Stimulated activated CD8-positive, alpha-beta memory T cell treated with anti-CD3 and anti-CD28 coated beads, Interleukin-12 subunit alpha, Interleukin-12 subunit beta, amount 100 ng/mL, for 24 hours (primary cell): Measurements from ENCODE around the gene DMXL2.
"Not testable (repeated sequence)": the region's sequence is repeated elsewhere in the genome, so short reads cannot be mapped to it uniquely, and the experiment has no call there.

Source experiments
- DNase-seq: peaks from one replicate; pipeline ENCODE4 v3.0.0-alpha.2; 2020; ENCODE audit errors: extremely low read depth

DMXL2 gene

GRCh38 chr15:51493892-51494291 is 128.7 kb downstream of the DMXL2 start:
- no peak for DNase-seq

GRCh38 chr15:51492528-51492927 is 130.0 kb downstream of the DMXL2 start:
- DNase-seq = no peak

GRCh38 chr15:51491941-51492340 is 130.6 kb downstream of the DMXL2 start:
- DNase-seq = no peak

- no peak for DNase-seq
Measured at GRCh38 chr15:51484781-51485180, 137.8 kb downstream of the DMXL2 start.

GRCh38 chr15:51483985-51484384 is 138.6 kb downstream of the DMXL2 start:
- DNase-seq = no peak

- no peak for DNase-seq
Measured at GRCh38 chr15:51483520-51483919, 139.1 kb downstream of the DMXL2 start.

GRCh38 chr15:51475736-51476135 is 146.8 kb downstream of the DMXL2 start:
- no peak for DNase-seq

- no peak for DNase-seq
Measured at GRCh38 chr15:51470512-51470911, 152.1 kb downstream of the DMXL2 start.

GRCh38 chr15:51460796-51461195 is 161.8 kb downstream of the DMXL2 start:
- no peak for DNase-seq

GRCh38 chr15:51450001-51450400 is 172.6 kb downstream of the DMXL2 start:
- DNase-seq = no peak

GRCh38 chr15:51448622-51449399 is 173.8 kb downstream of the DMXL2 start:
- DNase-seq = no peak

- no peak for DNase-seq
Measured at GRCh38 chr15:51447855-51448621, 174.5 kb downstream of the DMXL2 start.

- not testable (repeated sequence) for DNase-seq
Measured at GRCh38 chr15:51446029-51446744, 176.4 kb downstream of the DMXL2 start.

- DNase-seq = no peak
Measured at GRCh38 chr15:51444807-51445206, 177.8 kb downstream of the DMXL2 start.

GRCh38 chr15:51444112-51444511 is 178.5 kb downstream of the DMXL2 start:
- no peak for DNase-seq

- DNase-seq = no peak
Measured at GRCh38 chr15:51443282-51443914, 179.2 kb downstream of the DMXL2 start.

- no peak for DNase-seq
Measured at GRCh38 chr15:51438526-51438925, 184.0 kb downstream of the DMXL2 start.

- no peak for DNase-seq
Measured at GRCh38 chr15:51425517-51426040, 197.0 kb downstream of the DMXL2 start.

GRCh38 chr15:51424780-51425179 is 197.8 kb downstream of the DMXL2 start:
- DNase-seq = no peak

GRCh38 chr15:51423040-51423439 is 199.5 kb downstream of the DMXL2 start:
- DNase-seq = not testable (repeated sequence)

GRCh38 chr15:51416129-51416528 is 206.4 kb downstream of the DMXL2 start:
- DNase-seq = no peak
